SK-N-SH treated with all-trans-retinoic acid at 6 μM for 48 hours (cell line): ENCODE data around the gene SERPINA3.

Experiments
- ATAC-seq: fragments of 200-7000 bp; cut with Tn5 transposase; 3 replicates; pipeline ENCODE4 v1.9.1; 2020; ENCODE audit warnings: mild to moderate bottlenecking, moderate library complexity
- ARNTL ChIP-seq: fragments of 450-650 bp; formaldehyde crosslinking; IDR thresholded peaks from 2 replicates; pipeline ENCODE4 v1.5.0; 2020; ENCODE audit warnings: low read depth, mild to moderate bottlenecking, moderate library complexity, borderline replicate concordance
- BACH2 ChIP-seq: fragments of 250-450 bp; sonication (Bioruptor Pico); IDR thresholded peaks from 2 replicates; pipeline ENCODE4 v1.9.0; 2021; ENCODE audit warnings: mild to moderate bottlenecking, borderline replicate concordance
- CREB5 ChIP-seq: fragments of 250-450 bp; sonication (Bioruptor Pico); IDR thresholded peaks from 2 replicates; pipeline ENCODE4 v1.5.1; 2020; ENCODE audit warnings: low read depth, mild to moderate bottlenecking, moderate library complexity
- CSDC2 ChIP-seq: fragments of 250-450 bp; sonication (Bioruptor Pico); IDR thresholded peaks from 2 replicates; pipeline ENCODE4 v1.5.0; 2020; ENCODE audit warnings: mild to moderate bottlenecking, moderate library complexity
- CSRNP3 ChIP-seq: fragments of 250-450 bp; sonication (Bioruptor Pico); IDR thresholded peaks from 2 replicates; pipeline ENCODE4 v1.5.1; 2021; ENCODE audit warnings: mild to moderate bottlenecking, moderate library complexity
- ESRRG ChIP-seq: fragments of 250-450 bp; sonication (Bioruptor Pico); IDR thresholded peaks from 2 replicates; pipeline ENCODE4 v1.6.1; 2021; ENCODE audit warnings: mild to moderate bottlenecking
- GLIS3 ChIP-seq: fragments of 250-450 bp; sonication (Bioruptor Pico); IDR thresholded peaks from 2 replicates; pipeline ENCODE4 v1.5.0; 2020; ENCODE audit warnings: mild to moderate bottlenecking, moderate library complexity
- ISL1 ChIP-seq: fragments of 250-450 bp; sonication (Bioruptor Pico); IDR thresholded peaks from 2 replicates; pipeline ENCODE4 v2.1.2; 2022; ENCODE audit warnings: mild to moderate bottlenecking, moderate library complexity
- OSR1 ChIP-seq: fragments of 250-450 bp; sonication (Bioruptor Pico); IDR thresholded peaks from 2 replicates; pipeline ENCODE4 v1.8.0; 2022; ENCODE audit warnings: moderate library complexity, mild to moderate bottlenecking, inconsistent platforms
- POU6F1 ChIP-seq: fragments of 250-450 bp; sonication (Bioruptor Pico); IDR thresholded peaks from 2 replicates; pipeline ENCODE4 v1.8.0; 2021; ENCODE audit warnings: low read depth, mild to moderate bottlenecking, moderate library complexity, borderline replicate concordance
- PPARA ChIP-seq: fragments of 250-450 bp; sonication (Bioruptor Pico); IDR thresholded peaks from 2 replicates; pipeline ENCODE4 v1.5.0; 2020; ENCODE audit warnings: mild to moderate bottlenecking, borderline replicate concordance
- RARB ChIP-seq: fragments of 250-450 bp; sonication (Bioruptor Pico); IDR thresholded peaks from 2 replicates; pipeline ENCODE4 v1.8.0; 2021; ENCODE audit warnings: mild to moderate bottlenecking, moderate library complexity
- SNAI2 ChIP-seq: fragments of 250-450 bp; sonication (Bioruptor Pico); IDR thresholded peaks from 2 replicates; pipeline ENCODE4 v1.5.0; 2020; ENCODE audit warnings: mild to moderate bottlenecking, moderate library complexity
- TCF4 ChIP-seq: fragments of 250-450 bp; sonication (Bioruptor Pico); IDR thresholded peaks from 2 replicates; pipeline ENCODE4 v1.8.0; 2021; ENCODE audit warnings: mild to moderate bottlenecking, moderate library complexity, borderline replicate concordance
- TOX ChIP-seq: fragments of 250-450 bp; sonication (Bioruptor Pico); IDR thresholded peaks from 2 replicates; pipeline ENCODE4 v1.8.0; 2021; ENCODE audit warnings: mild to moderate bottlenecking, moderate library complexity, borderline replicate concordance
- TSHZ2 ChIP-seq: fragments of 250-450 bp; sonication (Bioruptor Pico); IDR thresholded peaks from 2 replicates; pipeline ENCODE4 v1.5.0; 2020; ENCODE audit warnings: mild to moderate bottlenecking, moderate library complexity
- ZFP3 ChIP-seq: fragments of 250-450 bp; sonication (Bioruptor Pico); IDR thresholded peaks from 2 replicates; pipeline ENCODE4 v1.5.0; 2020; ENCODE audit warnings: mild to moderate bottlenecking, moderate library complexity
- ZFP30 ChIP-seq: fragments of 450-650 bp; formaldehyde crosslinking; IDR thresholded peaks from 2 replicates; pipeline ENCODE4 v1.5.0; 2022; ENCODE audit warnings: mild to moderate bottlenecking, moderate library complexity
- ZNF565 ChIP-seq: fragments of 450-650 bp; formaldehyde crosslinking; conservative IDR thresholded peaks from 2 replicates; pipeline ENCODE4 v1.5.0; 2020; ENCODE audit warnings: low read depth, mild to moderate bottlenecking, moderate library complexity
- ZNF70 ChIP-seq: fragments of 450-650 bp; formaldehyde crosslinking; IDR thresholded peaks from 2 replicates; pipeline ENCODE4 v1.5.0; 2020; ENCODE audit warnings: mild to moderate bottlenecking, moderate library complexity
- ZNF8 ChIP-seq: fragments of 450-650 bp; formaldehyde crosslinking; IDR thresholded peaks from 2 replicates; pipeline ENCODE4 v1.5.0; 2020; ENCODE audit warnings: mild to moderate bottlenecking, moderate library complexity

SERPINA3 gene

GRCh38 chr14:94595912-94596311 is 16.3 kb upstream of the SERPINA3 start (continued):
- no peak for TF ChIP-seq CSRNP3 (CRISPR knock-in tag)
- TF ChIP-seq OSR1 (CRISPR knock-in tag) = no peak
- TF ChIP-seq PPARA = no peak
- TF ChIP-seq ZNF8 (CRISPR knock-in tag) = no peak
- TF ChIP-seq ZFP30 = no peak
- no peak for TF ChIP-seq ARNTL (CRISPR knock-in tag)
- TF ChIP-seq POU6F1 = no peak
- no peak for TF ChIP-seq ZNF565 (CRISPR knock-in tag)
- TF ChIP-seq, all 23 proteins: peak for 0

- TF ChIP-seq POU6F1 = no peak
Observed at GRCh38 chr14:94596361-94596760, 15.8 kb upstream of the SERPINA3 start.

GRCh38 chr14:94597788-94598187 is 14.4 kb upstream of the SERPINA3 start:
- TF ChIP-seq TCF4 (CRISPR knock-in tag) (no peak), ARNTL (CRISPR knock-in tag) (no peak), CREB5 (no peak), TOX (CRISPR knock-in tag) (no peak), ESRRG (no peak), CSRNP3 (CRISPR knock-in tag) (no peak), ZNF8 (CRISPR knock-in tag) (no peak)
- ATAC-seq = no peak

More at GRCh38 chr14:94596361-94596760, 15.8 kb upstream of the SERPINA3 start:
- ATAC-seq = no peak

GRCh38 chr14:94598506-94598815 is 13.7 kb upstream of the SERPINA3 start:
- no peak for ATAC-seq
- no peak for TF ChIP-seq TOX (CRISPR knock-in tag)
- TF ChIP-seq TCF4 (CRISPR knock-in tag) = no peak
- TF ChIP-seq ZFP3 (CRISPR knock-in tag) = no peak
- TF ChIP-seq TSHZ2 (CRISPR knock-in tag) = no peak
- no peak for TF ChIP-seq ZFP30
- TF ChIP-seq PPARA = no peak
- no peak for TF ChIP-seq CSRNP3 (CRISPR knock-in tag)
- no peak for TF ChIP-seq ZNF565 (CRISPR knock-in tag)
- no peak for TF ChIP-seq POU6F1
- TF ChIP-seq CSDC2 (CRISPR knock-in tag) = no peak
- no peak for TF ChIP-seq RARB
- TF ChIP-seq ZNF8 (CRISPR knock-in tag) = no peak
- TF ChIP-seq BACH2 = no peak
- TF ChIP-seq GLIS3 (CRISPR knock-in tag) = no peak
- no peak for TF ChIP-seq ISL1 (CRISPR knock-in tag)
- no peak for TF ChIP-seq ZNF70 (CRISPR knock-in tag)
- TF ChIP-seq SNAI2 (CRISPR knock-in tag) = no peak
- no peak for TF ChIP-seq OSR1 (CRISPR knock-in tag)
